Right cardiac atrium (tissue), 5 donors: ENCODE measurements around the gene OGG1. TPM values are rescaled to one million over a fixed set of nuclear protein-coding genes. Genes with fewer than 3 reads are reported as not detected.

ENCODE experiments used
- ATAC-seq, 2 donors: fragments of 200-7000 bp; cut with Tn5 transposase; one replicate each; pipeline versions ENCODE4 v1.8.0 to v1.9.1; 2020; ENCODE audit warnings: moderate library complexity in 2 of 2, mild to moderate bottlenecking in 1 of 2
- DNase-seq, 3 donors: peaks; one replicate each; pipeline ENCODE4 v3.0.0-alpha.2; 2020
- H3K27ac ChIP-seq: one replicate; pipeline ENCODE4 v1.5.1; 2013; ENCODE audit warnings: mild to moderate bottlenecking, low read length, control low read depth, moderate library complexity
- H3K27me3 ChIP-seq: one replicate; pipeline ENCODE4 v1.6.1; 2013; ENCODE audit not compliant: control insufficient read depth, insufficient read depth
- H3K4me1 ChIP-seq: one replicate; pipeline ENCODE4 v1.6.1; 2013; ENCODE audit warnings: low read length; ENCODE audit not compliant: control insufficient read depth, insufficient read depth
- H3K4me3 ChIP-seq: one replicate; pipeline ENCODE4 v1.5.1; 2013; ENCODE audit warnings: low read length, control low read depth
- H3K9me3 ChIP-seq: one replicate; pipeline ENCODE4 v1.6.1; 2013; ENCODE audit warnings: low read length; ENCODE audit not compliant: control insufficient read depth
- WGBS: extraction: QIAGEN DNeasy Blood & Tissue Kit; methylation state at CpG from one replicate; pipeline ENCODE4 v1.1.7; 2013; 5-methylcytosine and 5-hydroxymethylcytosine counted together
- intact Hi-C, 4 donors: fragments of 100-400 bp; cut with DNase I; formaldehyde crosslinking; loops; one replicate each; pipeline versions ENCODE4 v1.11.0 to v1.14.0; 2022 to 2023
- polyA plus RNA-seq: library from polyadenylated mRNA; stranded (reverse); fragments of 200-250 nt; gene quantifications from one replicate; pipeline ENCODE4 v1.2.3, GENCODE V29; 2013
- total RNA-seq, 4 donors: library from RNA; stranded (reverse); fragmentation: NEBNext Ultra II Directional; extraction: Animal tissue kit (Norgen Biotek cat#: 25700); gene quantifications; one replicate each; pipeline ENCODE4 v1.2.1, GENCODE V29; 2021
- donor health status: healthy with polysubstance abuse.
- donor health status: DM: no; HTN: yes; CAD: no.
- donor health status: DM: no; HTN: no; CAD: no.
- donor health status: DM: no; HTN: yes; CAD: no; lungs with severe emphysema.
- donor health status: DM: yes; HTN: yes; CAD: no.

The OGG1 gene
- total and polyA plus RNA-seq, 5 donors = 9.6 to 15.5 (median 14.8) TPM

GRCh38 chr3:9744162-9744561, 5.6 kb upstream of the OGG1 start:
- DNase-seq (no peak), ATAC-seq (no peak)
- Histone ChIP-seq H3K9me3 (no peaks in the 10 kb centered on the region), H3K4me3 (no peak overlapping the region), H3K27ac (no peak overlapping the region), H3K4me1 (peaks cover 2% of the 10 kb centered on the region), H3K27me3 (no peaks in the 10 kb centered on the region)
- 96% methylated on average over 13 of the region's 13 CpGs for WGBS
- intact Hi-C loops = no loop called here

GRCh38 chr3:9745521-9745920, 4.2 kb upstream of the OGG1 start:
- 89% methylated on average over 12 of the region's 12 CpGs for WGBS
- Histone ChIP-seq H3K9me3 (no peaks in the 10 kb centered on the region), H3K27me3 (no peaks in the 10 kb centered on the region), H3K27ac (no peak overlapping the region), H3K4me1 (peaks cover 3% of the 10 kb centered on the region), H3K4me3 (no peak overlapping the region)
- intact Hi-C loops = no loop called here
- DNase-seq (no peak), ATAC-seq (no peak)

DNA sequence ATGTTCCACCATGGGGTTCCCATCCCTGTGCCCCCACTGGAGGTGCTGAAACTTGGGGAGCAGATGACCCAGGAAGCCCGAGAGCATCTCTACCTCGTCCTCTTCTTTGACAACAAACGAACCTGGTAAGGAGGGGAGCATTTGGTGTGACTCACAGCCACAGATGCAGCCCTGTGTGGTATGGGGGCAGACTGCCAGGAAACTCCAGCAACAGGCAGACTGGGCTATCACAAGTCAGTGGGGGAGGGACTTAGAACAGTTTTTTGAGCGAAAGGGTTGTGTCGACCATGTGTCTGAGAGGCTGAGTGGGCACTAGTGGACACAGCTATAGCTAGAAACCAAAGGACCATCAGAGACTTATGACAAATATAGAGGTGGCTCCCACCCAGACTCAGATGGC, 3.4 kb upstream of the OGG1 start:
- ATAC-seq (no peak), DNase-seq (no peak)
- Histone ChIP-seq H3K4me1 (peaks cover 6% of the 10 kb centered on the region), H3K4me3 (no peak overlapping the region), H3K27me3 (no peaks in the 10 kb centered on the region), H3K27ac (no peak overlapping the region), H3K9me3 (no peaks in the 10 kb centered on the region)
- 60% methylated on average over 5 of the region's 5 CpGs for WGBS
- intact Hi-C loops = no loop called here

DNA sequence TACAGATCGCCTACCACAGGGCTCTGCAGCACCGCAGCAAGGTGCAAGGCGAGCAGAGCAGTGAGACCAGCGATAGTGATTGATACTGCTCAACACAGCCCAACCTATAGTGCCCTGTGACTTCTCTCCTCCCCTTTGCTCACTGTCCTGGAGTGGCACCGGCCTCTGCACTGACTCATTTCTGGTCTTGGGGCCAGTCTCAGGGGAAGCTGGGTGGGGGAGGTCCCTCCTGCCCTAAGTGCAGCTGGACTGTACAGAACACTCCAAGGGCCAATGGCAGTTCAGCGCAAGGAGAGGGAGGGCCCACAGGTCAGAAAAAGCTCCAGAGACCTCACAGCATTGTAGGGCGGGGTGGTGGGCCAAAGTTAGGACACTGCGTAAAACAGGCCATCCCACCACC, 2.5 kb upstream of the OGG1 start:
- Histone ChIP-seq H3K27ac (no peak overlapping the region), H3K9me3 (no peaks in the 10 kb centered on the region), H3K4me1 (peaks cover 6% of the 10 kb centered on the region), H3K4me3 (no peak overlapping the region), H3K27me3 (no peaks in the 10 kb centered on the region)
- ATAC-seq (no peak), DNase-seq (no peak)
- intact Hi-C loops = no loop called here
- 88% methylated on average over 8 of the region's 8 CpGs for WGBS

DNA sequence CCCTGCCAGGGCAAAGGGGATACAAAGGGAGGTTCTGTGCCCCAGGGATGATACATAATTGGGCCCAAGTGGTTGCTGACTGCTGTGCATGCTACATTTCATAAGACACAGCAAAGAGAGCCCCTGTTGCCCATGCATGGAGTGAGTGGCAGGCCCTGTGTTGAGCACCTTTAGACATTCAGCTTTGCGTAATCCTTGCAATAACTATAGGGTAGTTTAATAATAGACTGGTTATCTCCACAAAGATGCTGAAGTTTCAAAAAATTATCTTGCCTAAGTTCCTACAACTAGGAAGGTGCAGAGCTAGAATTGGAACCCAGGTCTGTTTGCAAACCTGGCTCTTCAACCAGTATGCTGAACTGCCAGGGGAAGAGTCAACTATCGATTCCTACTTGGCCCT, 1.7 kb upstream of the OGG1 start:
- Histone ChIP-seq H3K9me3 (no peaks in the 10 kb centered on the region), H3K27me3 (no peaks in the 10 kb centered on the region), H3K27ac (no peak overlapping the region), H3K4me1 (peaks cover 6% of the 10 kb centered on the region), H3K4me3 (no peak overlapping the region)
- intact Hi-C loops = no loop called here
- WGBS = 98% methylated on average over 2 of the region's 2 CpGs
- ATAC-seq (no peak), DNase-seq (no peak)

DNA sequence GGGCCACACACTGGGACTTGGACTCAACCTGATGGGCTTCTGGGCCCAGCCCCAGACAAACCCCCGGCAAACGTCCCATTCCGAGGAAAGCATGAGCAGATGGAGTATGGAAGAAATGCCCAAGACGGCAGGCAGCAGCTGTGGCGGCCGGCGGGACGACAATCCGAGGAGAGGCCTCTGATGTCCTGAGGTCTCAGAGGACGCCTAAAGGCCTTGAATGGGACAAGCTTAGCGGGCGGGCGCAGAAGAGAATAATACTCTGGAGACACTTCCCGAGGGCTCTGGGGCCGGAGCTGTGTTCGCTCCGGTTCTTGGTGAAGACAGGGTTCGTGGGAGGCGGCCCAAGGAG, 482 bp upstream of the OGG1 start:
- no peak for DNase-seq

DNA sequence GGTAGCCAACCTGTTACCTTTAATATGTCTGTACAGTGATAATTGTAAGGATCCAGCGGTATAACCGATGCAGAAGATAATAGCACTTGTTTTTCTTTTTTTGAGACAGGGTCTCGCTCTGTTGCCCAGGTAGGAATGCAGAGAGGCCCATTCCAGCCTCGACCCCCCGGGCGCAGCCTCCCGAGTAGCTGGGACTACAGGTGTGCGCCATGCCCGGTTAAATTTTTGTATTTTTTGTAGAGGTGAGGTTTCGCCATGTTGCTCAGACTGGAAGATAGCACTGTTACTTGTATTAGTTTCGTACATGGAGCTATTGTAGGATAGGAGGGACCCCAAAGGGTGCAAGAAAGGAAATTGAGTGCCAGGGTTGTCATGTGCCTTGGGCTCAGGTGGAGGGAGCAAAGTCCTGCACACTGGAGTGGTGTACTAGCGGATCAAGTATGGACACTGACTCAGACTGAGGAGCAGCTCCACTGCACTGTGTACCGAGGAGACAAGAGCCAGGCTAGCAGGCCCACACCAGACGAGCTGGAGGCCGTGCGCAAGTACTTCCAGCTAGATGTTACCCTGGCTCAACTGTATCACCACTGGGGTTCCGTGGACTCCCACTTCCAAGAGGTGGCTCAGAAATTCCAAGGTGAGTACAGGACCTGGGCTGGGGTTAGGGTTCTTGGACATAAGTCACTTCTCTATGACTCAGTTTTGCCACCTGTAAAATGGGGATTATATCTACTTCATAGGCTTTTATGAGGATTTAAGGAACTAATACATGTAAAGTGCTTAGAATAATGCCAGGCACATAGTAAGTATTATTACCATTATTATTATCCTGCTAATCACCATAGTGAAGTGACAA, 1.0 kb downstream of the OGG1 start:
- Histone ChIP-seq H3K9me3 (no peaks in the 10 kb centered on the region), H3K27ac (peak overlapping the region; percentile 94), H3K27me3 (no peaks in the 10 kb centered on the region), H3K4me3 (peak overlapping the region; percentile 87), H3K4me1 (peaks cover 6% of the 10 kb centered on the region)
- DNase-seq = peak in 1 of 3 donors; percentile 49
- ATAC-seq = no peak
- WGBS = 41% methylated on average over 17 of the region's 17 CpGs
- intact Hi-C loops = no loop called here

More for the DNA sequence above, 482 bp upstream of the OGG1 start:
- intact Hi-C loops = no loop called here
- Histone ChIP-seq H3K27me3 (no peaks in the 10 kb centered on the region), H3K4me1 (peaks cover 6% of the 10 kb centered on the region), H3K9me3 (no peaks in the 10 kb centered on the region), H3K4me3 (peak overlapping the region; percentile 87), H3K27ac (peak overlapping the region; percentile 91)
- WGBS = 3% methylated on average over 19 of the region's 19 CpGs
- no peak for ATAC-seq

- intact Hi-C loops = no loop called here
- H3K9me3 ChIP-seq = no peaks in the 10 kb centered on the region
- no peaks in the 10 kb centered on the region for H3K27me3 ChIP-seq
- no peak overlapping the region for H3K27ac ChIP-seq
- H3K4me3 ChIP-seq = no peak overlapping the region
- H3K4me1 ChIP-seq = peaks cover 3% of the 10 kb centered on the region
- DNase-seq (peak in 1 of 3 donors; percentile 53), ATAC-seq (no peak)
- WGBS = 68% methylated on average over 8 of the region's 8 CpGs
Observed at GRCh38 chr3:9754678-9755077, 4.9 kb downstream of the OGG1 start.

- no peak for ATAC-seq
- 92% methylated on average over 13 of the region's 13 CpGs for WGBS
Observed at GRCh38 chr3:9757427-9757826, 7.7 kb downstream of the OGG1 start.

DNA sequence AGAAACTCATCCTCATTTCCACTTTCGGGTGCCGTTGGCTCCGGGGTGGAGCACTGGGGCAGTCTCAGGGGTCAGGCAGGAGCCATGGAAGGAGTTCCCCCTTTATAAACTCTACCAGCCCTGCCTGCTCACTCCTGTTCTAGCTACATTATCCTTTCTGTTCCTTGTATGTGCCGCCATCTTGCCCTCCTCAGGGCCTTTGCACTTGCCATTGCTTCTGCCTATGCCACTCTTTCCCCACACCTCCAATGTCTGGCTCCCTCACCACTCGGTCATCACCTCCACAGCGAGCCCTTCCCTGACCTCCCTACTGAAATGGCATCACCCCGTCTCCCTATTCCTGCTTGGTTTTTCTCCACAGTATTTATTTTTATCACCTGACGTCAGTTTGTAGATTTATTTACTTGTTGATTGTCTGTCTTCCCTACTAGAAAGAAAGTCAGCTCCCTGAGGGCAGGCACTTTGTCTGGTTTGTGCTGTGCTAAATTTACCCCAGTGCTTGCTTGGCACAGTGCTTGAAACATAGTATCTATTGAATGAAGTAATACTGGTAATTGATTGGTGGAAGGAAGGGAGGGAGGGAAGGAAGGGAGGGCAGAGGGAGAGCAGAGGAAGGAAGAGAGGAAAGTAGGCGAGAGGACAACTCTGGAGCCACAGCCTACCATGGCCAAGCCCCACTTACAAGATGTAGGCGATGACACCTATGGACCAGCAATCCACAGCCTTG, 11.2 kb downstream of the OGG1 start:
- intact Hi-C loops = no loop called here
- no peak overlapping the region for H3K27ac ChIP-seq
- no peaks in the 10 kb centered on the region for H3K27me3 ChIP-seq
- DNase-seq (no peak), ATAC-seq (no peak)
- H3K4me3 ChIP-seq = no peak overlapping the region
- 96% methylated on average over 10 of the region's 10 CpGs for WGBS
- H3K4me1 ChIP-seq = no peaks in the 10 kb centered on the region
- H3K9me3 ChIP-seq = no peaks in the 10 kb centered on the region

More at GRCh38 chr3:9757427-9757826, 7.7 kb downstream of the OGG1 start:
- no peaks in the 10 kb centered on the region for H3K27me3 ChIP-seq
- H3K9me3 ChIP-seq = no peaks in the 10 kb centered on the region
- intact Hi-C loops = no loop called here
- H3K27ac ChIP-seq = no peak overlapping the region
- no peak for DNase-seq
- no peak overlapping the region for H3K4me3 ChIP-seq
- H3K4me1 ChIP-seq = no peaks in the 10 kb centered on the region

DNA sequence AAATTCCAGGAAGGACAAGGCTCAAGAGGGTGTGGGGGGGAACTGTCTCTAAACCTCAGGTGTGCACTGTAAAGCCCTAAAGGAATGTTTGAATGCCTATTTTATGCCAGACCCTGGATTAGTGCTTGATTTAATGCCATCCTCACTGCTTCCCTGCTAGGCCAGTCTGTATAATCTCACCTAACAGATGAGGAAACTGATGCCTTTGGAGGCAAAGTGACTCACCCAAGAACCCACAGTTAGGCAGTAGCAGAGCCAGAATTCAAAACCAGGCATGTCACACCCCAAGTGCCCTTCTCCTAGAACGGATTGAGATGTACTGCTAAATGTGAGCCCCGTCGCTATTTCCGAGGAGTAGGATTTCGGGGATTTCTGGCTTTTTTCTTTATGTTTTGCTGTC, 12.2 kb downstream of the OGG1 start:
- Histone ChIP-seq H3K4me3 (no peak overlapping the region), H3K27me3 (no peaks in the 10 kb centered on the region), H3K9me3 (no peaks in the 10 kb centered on the region), H3K27ac (no peak overlapping the region), H3K4me1 (no peaks in the 10 kb centered on the region)
- ATAC-seq = no peak
- WGBS = 92% methylated on average over 5 of the region's 5 CpGs
- intact Hi-C loops = no loop called here
- DNase-seq = no peak
